ENCODE measurements around the gene MRGPRX3.
A peak's percentile ranks its signal among the peaks of the same experiment; 100 is the strongest.

Gene MRGPRX3

GRCh38 chr11:18171377-18172000 is 39.1 kb downstream of the MRGPRX3 start:
- DNase-seq, result peak; percentile 17

DNA sequence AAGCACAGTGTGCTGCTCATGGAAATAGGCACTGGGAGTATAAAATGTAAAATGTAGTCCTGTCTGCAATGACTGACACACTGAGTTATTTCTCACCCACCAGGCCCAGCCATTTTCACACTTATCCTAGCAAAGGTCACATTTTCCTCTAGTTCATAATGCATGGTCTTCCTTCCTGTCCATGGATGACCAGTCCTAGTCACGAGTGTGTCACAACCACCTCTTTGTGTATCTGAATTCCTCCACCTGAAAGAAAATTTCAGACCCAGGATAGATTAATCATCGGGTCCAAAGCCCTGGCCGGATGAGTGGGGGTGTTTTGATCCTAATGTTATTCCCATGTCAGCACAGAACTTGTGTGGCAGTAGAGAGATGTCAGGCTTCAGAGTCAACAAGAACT is 40.3 kb downstream of the MRGPRX3 start, which contains the start of gene MRGPRX4:
Gene MRGPRX4 (plus strand): TSS at position 172 of the 400 bp plus-strand sequence. CDS start 420 bp downstream, outside the sequence.
- no peak for DNase-seq

DNA sequence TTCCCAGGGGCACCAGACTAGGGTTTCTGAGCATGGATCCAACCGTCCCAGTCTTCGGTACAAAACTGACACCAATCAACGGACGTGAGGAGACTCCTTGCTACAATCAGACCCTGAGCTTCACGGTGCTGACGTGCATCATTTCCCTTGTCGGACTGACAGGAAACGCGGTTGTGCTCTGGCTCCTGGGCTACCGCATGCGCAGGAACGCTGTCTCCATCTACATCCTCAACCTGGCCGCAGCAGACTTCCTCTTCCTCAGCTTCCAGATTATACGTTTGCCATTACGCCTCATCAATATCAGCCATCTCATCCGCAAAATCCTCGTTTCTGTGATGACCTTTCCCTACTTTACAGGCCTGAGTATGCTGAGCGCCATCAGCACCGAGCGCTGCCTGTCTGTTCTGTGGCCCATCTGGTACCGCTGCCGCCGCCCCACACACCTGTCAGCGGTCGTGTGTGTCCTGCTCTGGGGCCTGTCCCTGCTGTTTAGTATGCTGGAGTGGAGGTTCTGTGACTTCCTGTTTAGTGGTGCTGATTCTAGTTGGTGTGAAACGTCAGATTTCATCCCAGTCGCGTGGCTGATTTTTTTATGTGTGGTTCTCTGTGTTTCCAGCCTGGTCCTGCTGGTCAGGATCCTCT is 41.0 kb downstream of the MRGPRX3 start:
- DNase-seq, result no peak

Data from midbrain (tissue), 1 donor.